Renal pelvis (tissue), 4 donors: Measurements from ENCODE around the gene STING1. TPM values are rescaled to one million over a fixed set of nuclear protein-coding genes. Genes with fewer than 3 reads are reported as not detected.

Experiments used
- DNase-seq: peaks from one replicate; pipeline ENCODE4 v3.0.0-alpha.2; 2013
- polyA plus RNA-seq, 3 donors: library from polyadenylated mRNA; unstranded; fragments of 120-200 nt; gene quantifications; one replicate each; pipeline ENCODE4 v1.2.1, GENCODE V29; 2013; ENCODE audit not compliant: insufficient read length in 3 of 3

STING1 gene
- polyA plus RNA-seq, 3 donors = 33.0 to 41.3 (median 34.1) TPM

DNA sequence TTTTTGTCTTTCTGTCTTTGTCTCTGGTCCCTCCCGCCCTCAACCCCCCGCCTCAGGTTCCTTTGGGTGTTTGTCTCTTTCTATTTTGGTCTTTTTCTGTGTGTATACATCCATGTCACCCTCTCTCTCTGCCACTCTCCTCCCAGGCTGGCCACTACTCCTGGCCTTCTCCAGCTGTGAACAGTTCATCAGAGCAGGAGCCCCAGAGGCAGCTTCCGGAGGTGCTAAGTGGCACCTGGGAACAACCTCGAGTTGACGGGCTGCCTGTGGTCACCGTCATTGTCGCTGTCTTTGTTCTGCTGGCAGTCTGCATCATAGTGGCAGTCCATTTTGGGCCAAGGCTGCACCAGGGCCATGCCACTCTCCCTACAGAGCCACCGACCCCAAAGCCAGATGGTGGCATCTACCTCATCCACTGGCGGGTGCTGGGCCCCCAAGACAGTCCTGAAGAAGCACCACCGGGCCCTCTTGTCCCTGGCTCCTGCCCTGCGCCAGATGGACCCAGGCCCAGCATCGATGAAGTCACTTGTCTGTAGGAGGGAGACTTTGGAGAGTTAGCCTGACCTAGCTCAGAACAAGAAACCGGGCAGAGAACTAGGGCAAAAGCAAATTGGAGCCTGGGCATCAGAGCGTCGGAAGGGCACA is 10.1 kb downstream of the STING1 start:
- DNase-seq = no peak

GRCh38 chr5:139470821-139471300 is 11.7 kb downstream of the STING1 start, which contains the start of gene SMIM33:
Gene SMIM33 (plus strand): TSS chr5:139471004. CDS start chr5:139471122, 118 bp downstream.
- DNase-seq = no peak

- DNase-seq = no peak
Observed at GRCh38 chr5:139468421-139468931, 14.1 kb downstream of the STING1 start.

- DNase-seq = no peak
Observed at GRCh38 chr5:139462586-139463276, 19.8 kb downstream of the STING1 start, which contains the start of gene ECSCR. Gene ECSCR (minus strand): TSS chr5:139462743. CDS start chr5:139462670, 73 bp downstream.

- no peak for DNase-seq
Observed at GRCh38 chr5:139461698-139462097, 20.9 kb downstream of the STING1 start.

DNA sequence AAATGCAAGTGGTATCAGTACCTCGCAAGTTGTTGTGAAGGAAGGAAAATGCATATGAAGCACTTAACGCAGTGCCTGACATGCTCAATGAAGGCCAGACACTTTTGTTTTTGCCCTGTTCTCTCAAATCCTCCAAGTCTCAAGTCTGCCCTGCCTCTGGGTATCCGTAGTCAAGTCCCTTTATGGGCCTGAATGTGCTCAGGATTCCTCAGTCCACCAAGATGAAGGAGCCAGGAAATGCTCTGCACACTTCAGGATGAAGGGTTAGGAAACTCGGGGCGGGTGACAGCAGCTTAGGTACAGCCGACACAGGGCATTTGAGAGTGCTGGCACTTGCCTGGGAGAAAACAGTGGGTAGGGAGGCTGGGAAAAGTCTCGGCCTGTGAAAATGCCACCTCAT is 21.4 kb downstream of the STING1 start:
- DNase-seq = no peak

- no peak for DNase-seq
Observed at GRCh38 chr5:139460455-139460854, 22.1 kb downstream of the STING1 start.

- no peak for DNase-seq
Observed at GRCh38 chr5:139459451-139459934, 23.1 kb downstream of the STING1 start.

- DNase-seq = no peak
Observed at GRCh38 chr5:139458580-139459407, 23.8 kb downstream of the STING1 start.

GRCh38 chr5:139457653-139458306 is 24.8 kb downstream of the STING1 start:
- no peak for DNase-seq

- no peak for DNase-seq
Observed at GRCh38 chr5:139457241-139457640, 25.3 kb downstream of the STING1 start.

- no peak for DNase-seq
Observed at GRCh38 chr5:139456776-139457175, 25.8 kb downstream of the STING1 start.

DNA sequence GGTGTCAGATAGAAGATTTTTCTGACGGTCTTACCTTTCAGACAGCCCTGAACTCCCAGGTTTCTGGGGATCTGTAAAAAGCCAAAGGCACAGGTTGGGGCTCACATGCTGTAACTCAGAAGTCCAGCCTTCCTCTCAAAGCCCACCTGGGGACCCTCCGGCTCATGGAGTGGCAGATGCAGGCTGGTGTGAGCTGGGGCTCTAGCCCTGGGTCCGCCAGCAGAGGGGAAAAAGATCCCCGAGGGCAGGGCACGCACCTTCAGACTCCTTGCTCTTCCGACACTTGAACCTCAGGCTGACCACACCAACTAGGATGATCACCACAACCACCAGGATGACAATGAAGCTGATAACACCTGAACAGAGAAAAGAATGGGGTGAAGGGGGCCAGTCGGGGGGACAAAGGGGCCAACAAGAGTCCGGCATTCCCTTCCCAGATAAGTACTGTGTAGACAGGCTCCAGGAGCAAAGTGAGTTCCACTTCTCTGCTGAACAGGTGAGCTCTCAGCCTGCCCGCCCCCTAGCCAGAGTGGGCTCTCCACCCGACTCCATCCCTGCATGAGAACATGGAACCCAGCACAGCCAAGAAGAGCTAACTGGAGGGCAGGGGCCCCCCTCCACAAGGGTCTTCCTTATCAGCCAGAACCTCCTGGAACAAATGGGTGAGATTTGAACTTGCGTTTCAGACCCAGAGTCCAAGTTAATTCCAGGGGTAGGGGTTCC is 27.8 kb downstream of the STING1 start:
- DNase-seq = no peak

DNA sequence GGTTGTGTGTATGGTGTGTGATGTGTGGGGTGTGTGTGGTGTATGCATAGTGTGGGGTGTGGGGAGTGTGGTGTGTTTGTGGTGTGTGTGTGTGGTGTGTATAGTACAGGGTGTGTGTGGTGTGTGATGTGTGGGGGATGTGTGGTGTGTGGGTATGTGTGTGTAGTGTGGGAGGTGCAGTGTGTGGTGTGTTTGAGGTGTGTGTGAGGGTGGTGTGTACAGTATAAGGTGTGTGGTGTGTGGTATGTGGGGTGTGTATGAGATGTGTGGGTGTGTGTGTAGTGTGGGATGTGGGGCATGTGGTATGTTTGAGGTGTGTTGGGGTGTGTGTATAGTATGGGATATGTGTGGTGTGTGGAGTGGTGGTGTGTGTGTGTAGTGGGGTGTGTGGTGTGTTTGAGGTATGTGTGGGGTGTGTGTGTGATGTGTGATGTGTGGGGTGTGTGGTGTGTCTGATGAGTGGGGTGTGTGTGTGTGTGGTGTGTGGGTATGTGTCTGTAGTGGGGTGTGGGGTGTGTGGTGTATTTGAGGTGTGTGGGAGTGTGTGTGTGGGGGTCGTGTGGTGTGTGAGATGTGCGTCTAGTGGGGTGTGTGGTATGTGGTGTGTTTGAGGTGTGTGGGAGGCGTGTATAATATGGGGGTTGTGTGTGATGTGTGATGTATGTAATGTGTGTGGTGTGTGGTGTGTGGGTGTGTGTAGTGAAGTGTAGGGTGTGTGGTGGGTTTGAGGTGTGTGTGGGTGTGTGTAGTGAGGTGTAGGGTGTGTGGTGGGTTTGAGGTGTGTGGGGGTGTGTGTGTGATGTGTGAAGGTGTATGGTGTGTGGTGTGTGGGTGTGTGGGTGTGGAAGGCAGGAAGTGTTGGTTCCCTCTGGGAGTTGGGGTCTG is 28.6 kb downstream of the STING1 start:
- no peak for DNase-seq

DNA sequence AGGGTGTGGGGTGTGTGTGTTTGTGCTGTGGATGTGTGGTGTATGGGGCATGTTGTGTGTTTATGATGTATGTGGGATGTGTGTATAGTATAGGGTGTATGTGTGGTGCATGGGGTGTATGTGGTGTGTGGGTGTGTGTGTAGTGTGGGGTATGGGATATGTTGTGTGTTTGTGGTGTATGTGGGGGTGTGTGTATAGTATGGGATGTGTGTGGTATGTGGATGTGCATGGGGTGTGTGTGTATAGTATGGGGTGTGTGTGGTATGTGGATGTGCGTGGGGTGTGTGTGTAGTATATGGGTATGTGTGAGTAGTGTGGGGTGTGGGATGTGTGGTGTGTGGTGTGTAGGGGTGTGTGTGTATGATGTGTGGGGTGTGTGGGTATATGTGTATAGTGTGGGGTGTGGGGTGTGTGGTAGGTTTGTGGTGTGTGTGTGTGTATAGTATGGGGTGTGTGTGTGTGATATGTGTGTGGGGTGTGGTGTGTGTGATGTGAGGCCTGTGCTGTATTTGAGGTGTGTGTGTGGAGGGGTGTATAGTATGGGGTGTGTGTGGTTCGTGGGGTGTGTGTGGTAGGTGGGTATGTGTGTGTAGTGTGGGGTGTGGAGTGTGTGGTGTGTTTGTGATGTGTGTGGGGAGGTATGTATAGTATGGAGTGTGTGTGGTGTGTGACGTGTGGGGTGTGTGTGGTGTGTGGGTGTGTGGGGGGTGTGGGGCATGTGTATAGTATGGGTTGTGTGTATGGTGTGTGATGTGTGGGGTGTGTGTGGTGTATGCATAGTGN is 30.5 kb downstream of the STING1 start:
- no peak for DNase-seq

DNA sequence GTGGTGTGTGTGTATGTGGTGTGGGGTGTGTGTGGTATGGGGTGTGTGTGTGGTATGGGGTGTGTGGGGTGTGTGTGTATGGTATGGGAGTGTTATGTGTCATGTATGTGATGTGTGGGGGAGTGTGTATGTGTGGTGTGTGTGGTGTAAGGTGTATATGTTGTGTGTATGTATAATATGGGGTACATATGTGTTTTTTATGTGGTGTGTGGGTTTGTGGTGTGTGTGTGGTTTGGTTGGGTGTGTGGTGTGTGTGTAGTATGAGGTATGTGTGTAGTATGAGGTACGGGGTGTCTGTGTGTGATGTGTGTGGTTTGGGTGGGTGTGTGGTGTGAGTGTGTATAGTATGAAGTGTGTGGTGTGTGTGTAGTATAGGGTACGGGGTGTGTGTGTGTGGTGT is 31.4 kb downstream of the STING1 start:
- DNase-seq = no peak

- no peak for DNase-seq
Observed at GRCh38 chr5:139446956-139447779, 35.4 kb downstream of the STING1 start.
